ENCODE measurements around the gene TMEM61.

GRCh38 chr1:55034476-55035133 lies 54.2 kb downstream of the TMEM61 start:
- TF ChIP-seq EP300 (IDR thresholded peaks at IDR 0.05; ENCODE audit: borderline replicate concordance in 1 of 2, low read depth in 1 of 2, low read length in 1 of 2) (no peak), GABPA (IDR thresholded peaks at IDR 0.05; ENCODE audit: low read depth) (no peak), CTCF (IDR thresholded peaks at IDR 0.05) (no peak), POLR2AphosphoS5 (IDR thresholded peaks at IDR 0.05; ENCODE audit: low read depth, low read length) (no peak), JUND (IDR thresholded peaks at IDR 0.05) (no peak)

All from SK-N-SH (cell line).